Measurements from ENCODE around the gene SCNN1B.
"Not testable (repeated sequence)": the region's sequence is repeated elsewhere in the genome, so short reads cannot be mapped to it uniquely, and the experiment has no call there.

Gene SCNN1B

DNA sequence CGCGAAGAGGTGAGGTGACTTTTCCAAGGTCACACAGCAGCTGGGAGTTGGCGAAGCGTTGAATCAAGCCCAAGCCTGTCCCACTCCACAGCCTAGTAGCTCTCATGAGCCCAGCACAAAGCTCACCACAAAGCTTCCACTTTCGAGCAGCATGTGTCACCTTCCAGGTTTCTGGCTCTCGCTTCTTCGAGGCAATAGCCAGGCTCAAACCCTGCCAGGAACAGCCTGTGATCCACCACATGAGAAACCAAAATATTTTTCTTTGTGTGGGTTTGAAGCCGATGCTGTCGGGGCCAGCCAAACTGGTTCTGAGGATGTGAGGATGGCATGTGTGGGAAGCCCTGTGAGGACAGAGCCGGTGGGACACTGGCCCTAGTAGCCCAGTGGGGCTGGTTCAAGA lies 82.8 kb downstream of the SCNN1B start:
- DNase-seq = no peak

DNA sequence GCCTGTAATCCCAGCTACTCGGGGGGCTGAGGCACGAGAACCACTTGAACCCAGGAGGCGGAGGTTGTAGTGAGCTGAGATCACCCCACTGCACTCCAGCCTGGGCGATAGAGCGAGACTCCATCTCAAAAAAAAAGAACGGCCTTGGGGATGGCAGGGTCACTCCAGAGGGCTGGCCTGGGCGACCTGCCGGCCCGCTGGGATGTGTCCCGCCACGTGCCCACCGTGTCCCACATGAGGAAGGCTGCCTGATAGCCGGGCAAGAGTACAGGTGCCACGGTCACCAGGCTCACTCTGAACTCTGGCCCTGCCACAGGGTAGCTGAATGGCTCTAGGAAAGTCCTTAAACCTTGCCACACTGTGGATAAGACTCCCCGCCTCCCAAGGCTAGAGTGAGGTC lies 83.3 kb downstream of the SCNN1B start:
- DNase-seq = no peak

DNA sequence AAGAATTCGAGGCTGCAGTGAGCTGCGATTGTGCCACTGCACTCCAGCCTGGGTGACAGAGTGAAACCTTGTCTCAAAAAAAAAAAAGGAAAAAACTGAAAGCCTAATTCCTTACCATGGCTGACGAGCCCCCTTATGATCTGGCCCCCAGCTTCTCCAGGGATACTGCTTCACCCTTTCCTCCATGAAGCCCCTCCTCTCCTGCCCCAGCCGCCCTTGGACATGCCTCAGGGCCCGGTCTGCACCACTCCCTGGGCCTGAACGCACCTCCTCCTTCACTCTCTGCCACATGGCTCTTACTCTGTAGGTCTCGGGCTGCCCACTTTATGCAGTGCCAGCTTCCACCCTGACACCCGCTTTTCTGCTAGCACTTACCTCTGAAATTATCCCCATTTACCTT lies 85.6 kb downstream of the SCNN1B start:
- DNase-seq = no peak

DNA sequence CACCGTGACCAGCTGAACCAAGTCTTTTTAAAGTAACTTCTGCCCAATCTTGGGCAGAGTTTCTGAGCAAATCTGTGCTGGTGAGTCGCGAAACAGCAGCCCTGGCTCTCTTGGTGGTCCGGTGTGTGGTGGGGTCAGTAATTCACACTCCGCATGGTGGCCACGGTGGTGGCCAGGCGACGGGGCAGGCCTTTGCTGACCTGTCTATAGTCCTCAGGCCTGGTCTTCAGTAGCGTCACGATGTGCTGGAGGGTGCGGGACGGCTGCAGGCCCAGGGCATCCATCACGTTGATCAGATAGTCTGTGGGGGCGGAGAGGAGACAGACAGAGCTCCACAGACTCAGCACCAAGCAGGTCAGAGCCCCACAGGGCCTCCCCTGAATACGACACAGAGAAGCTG lies 86.7 kb downstream of the SCNN1B start:
- no peak for DNase-seq

DNA sequence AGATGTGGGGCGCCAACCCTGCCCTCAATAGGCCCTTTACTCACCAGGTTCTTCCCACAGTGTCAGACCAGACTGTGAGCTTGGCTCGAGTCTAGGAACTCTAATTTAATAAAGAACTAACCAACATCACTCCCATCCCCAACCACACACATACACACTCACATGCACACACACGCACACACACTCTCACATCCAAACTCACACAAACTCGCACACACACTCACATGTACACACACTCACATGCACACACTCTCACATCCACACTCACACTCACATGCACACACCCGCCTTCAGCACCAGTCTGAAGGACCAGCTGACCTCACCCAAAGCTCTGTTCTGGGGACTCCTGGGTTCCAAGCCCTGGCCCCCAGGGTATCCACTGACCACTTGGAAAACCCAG lies 87.1 kb downstream of the SCNN1B start:
- no peak for DNase-seq

DNA sequence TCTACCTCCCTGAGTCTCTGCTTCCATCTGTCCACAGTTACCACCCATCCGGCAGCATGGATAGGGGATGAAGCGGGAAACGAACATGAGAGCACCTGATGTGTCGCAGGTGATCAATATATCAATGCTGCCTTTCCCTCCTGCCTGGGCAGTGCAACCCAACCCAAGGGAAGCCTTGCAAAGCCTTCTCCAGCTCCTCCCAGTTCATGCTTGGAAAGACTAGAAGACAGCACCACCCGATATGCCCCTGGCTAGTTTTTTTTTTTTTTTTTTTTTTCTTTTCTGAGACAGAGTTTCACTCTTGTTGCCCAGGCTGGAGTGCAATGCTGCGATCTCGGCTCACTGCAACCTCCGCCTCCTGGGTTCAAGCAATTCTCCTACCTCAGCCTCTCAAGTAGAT lies 87.8 kb downstream of the SCNN1B start:
- DNase-seq = not testable (repeated sequence)

DNA sequence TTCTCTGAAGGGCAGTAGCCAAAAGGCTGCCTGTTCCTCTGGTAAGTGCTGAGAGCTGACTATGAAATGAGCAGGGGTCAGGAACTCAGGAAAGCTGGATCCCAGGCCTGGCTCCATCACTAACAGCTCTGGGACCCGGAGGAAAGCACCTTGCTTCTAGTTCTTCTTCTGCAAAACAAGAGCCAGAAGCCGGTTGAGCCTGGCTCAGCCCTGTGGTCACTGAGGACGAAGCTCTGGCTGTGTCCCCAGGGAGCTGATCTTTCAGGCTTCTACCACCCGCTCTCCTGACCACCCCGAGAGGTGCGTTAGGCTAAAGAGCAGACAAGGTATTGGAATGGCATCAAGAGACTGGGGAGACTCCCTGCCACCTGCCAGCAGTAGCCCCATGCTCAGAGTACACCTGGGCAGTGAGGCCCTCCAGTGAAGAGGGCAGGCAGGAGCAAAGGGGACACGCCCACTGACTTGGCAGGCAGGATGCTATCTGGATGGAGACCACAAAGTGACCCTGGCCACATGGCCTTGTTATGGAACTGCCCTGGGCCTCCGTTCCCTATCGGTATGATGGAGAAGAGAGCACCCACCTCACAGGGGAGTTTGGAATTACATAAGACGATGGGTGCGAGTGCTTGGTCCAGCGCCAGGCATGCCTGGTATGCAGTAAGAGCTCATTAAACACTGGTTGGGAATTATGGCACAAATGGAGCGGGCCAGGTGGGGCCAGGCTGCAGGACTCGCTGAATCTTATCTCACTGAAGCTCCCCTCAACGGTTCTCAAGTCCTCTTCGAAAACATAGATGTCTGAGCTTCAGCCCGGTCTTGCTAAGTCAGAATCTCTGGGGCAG lies 89.5 kb downstream of the SCNN1B start:
- DNase-seq = no peak

DNA sequence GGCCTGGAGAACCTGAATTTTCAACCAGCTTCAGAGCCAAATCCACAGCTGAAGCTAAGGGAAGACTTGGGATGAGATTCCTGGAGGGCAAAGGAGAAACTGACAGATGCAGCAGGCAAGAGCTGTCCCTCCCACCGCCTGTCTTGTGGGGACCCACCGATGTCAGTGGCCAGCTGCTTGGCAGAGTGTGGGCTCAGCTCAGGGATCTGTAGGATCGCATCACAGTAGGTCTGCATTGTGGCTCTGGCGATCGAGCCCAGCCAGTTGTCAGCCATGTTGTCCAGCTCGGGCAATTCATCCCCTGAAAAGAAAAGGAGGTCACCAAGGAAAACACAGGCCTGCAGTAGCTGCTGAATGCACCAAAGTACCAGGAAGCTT lies 90.1 kb downstream of the SCNN1B start:
- DNase-seq = no peak

DNA sequence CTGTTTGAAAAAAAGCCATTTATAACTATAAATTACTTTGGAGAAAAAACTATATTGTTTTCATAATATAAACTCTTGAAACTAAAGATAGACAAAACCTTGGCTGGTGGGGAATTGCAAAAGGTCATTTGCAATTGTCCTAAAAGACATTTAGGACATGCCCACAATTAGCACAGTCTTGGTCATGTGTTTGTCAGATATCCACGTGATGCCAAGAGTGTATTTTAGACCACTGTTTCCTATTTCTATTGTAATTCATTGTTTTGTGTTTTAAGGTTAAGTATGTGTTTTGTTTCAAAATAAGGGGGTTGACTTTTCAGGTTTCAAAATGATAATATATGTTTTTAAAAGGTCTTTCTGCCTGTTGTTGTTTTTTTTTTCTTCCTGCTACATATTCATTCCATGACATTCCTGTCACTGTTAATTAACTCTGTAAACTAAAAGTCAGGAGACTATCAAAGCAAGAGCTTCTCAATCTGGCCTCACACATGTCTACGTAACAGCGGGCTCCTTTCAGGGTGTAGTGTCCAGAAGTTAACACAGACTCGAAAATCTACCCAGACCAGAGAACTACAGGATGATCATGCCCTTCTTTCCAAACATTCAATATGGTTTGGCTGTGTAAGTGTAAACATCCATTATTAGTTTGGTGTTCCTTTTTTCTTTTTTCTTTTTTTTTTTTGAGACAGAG lies 92.2 kb downstream of the SCNN1B start:
- DNase-seq = no peak

DNA sequence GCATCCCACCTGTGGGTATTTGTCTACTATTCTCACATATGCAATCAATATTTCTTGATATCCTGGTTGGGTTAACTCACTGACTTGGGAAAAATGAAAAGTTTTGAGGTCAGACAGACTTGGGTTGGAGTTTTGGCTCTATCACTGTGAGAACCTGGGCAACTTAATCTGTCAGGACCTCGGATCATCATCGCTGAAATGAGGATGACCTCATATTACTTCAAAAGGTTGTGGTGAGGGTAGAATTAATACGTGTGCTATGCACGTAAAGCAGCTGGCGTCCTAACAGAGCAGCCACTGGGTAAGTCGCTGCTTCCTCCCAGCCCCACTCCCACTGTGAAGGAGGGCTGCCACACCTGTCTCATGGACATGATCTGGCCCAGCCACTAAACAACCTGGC lies 93.6 kb downstream of the SCNN1B start:
- no peak for DNase-seq

DNA sequence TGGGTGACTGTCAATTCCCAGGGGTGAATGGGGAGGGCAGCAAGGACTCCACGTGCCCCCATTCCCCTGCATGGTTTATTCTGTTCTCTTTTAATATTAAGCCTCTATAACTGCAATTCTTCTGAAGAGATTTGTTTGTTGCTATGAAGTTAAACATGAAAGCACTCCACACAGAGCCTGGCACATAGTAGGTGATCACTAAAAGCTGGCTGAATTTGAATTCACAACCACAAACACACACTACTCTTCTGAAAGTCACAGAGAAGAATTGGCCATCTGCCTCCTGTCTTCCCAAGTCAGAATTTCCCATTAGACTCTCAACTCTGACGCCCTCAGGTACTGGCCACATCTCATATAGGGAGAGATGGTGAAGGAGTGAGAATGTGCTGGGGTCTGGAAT lies 95.4 kb downstream of the SCNN1B start:
- no peak for DNase-seq

DNA sequence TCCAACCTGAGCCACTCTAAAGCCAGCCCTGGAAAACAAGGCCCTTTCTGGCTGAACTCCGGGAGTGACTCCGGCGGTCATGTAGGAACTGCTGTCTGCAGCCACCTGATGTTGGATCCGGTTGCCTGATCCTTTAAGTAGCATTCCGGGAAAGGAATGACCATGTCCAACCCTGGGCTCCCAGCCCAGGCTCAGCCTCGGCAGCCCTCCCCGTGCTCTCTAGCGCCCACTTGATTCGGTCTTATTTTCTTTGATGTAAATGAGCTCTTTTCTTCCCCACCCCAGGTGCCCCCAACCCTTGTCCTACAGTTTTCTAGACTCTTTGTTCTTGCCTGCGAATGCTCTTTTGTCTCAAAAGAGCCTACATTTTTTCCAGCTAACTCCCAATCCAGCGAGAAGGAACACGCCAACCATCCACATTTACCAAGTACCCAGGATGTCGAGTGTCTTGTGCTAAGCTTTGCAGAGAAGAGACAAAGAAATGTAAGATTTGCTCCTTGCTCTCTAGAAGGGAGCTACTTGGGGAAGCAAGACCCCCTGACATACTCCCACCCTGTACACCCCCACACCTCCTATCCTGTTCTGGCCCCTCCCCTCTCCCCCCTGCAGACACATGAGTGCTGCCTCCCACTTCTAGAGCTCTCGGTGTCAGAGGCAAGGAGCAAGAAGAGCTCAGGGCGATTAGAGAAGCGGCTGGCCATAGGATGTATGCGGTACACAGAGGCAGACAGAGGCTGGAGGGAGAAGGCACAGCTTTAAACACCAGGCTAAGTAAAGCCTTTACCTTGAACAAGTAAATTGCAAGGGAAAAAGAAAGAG lies 97.1 kb downstream of the SCNN1B start:
- DNase-seq = no peak

DNA sequence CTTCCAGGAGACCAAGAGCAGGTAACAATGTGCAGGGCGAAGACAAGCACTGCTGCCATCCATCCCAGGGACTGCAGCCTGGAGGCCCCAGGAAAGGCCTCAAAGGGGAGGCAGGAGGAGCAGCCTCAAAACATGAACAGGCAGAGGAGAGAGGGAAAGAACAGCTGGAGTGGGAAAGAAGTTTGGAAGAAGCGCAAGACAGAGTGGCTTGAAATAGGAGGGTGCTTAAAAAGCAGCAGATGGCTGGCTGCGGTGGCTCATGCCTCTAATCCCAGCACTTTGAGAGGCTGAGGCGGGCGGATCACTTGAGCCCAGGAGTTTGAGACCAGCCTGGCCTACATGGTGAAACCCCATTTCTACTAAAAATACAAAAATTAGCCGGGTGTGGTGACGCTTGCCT lies 98.3 kb downstream of the SCNN1B start:
- DNase-seq = not testable (repeated sequence)

DNA sequence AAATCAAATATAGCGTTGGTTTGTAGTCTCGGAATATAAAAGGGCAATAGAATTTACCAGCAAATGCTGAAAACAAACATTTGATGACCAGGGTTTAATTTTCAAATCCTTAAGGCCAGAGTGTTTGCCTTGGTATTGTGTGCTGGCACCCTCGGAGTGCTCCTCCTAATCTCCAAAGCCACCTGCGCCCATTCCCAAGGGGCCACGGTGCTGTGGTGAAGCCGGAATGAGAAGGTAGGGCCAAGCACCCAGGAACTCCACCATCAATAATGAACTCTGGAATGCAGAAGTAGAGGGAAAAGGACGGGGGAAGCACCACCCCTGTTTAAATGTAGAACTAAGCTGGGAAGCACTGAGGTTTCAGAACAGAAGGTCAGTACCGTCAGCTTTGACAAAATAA lies 99.0 kb downstream of the SCNN1B start:
- DNase-seq = no peak

DNA sequence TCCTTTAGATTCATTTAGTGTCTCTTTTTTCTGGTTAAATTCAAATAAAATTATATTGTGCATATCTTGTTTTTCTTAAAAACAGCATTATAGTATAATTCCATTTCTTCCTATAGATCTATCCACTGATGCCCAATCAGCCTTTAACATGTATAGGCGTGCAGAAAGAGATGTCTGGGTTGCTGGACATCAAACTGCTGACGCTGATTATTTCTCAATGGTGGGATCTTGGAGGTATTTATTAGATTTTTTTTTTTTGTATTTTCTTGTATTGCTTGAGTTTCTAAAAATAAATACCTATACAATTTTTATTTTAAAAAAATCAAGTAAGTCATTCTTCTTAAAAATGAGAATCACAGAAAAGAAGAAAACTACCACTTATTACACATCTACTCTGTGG lies 100.0 kb downstream of the SCNN1B start:
- DNase-seq = no peak

DNA sequence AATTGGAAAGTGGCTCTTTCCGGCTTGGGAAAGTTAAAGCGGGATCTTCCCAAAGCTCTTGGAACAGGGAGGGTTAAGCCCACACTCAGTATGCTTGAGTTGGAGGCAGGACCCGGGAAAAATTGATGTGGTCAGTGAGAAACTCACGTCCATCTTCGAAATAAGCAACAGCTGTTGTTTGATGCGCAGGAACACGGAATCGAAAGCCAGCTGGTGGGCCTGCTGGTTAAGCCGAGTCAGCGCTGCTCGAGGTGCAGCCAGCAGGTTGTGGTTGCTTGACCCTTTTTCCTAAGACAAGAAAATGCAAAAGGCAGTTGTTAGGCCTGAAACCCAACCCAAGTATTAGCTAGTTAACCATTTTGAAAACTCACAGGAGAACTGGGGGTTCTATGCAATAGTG lies 101.4 kb downstream of the SCNN1B start:
- no peak for DNase-seq

DNA sequence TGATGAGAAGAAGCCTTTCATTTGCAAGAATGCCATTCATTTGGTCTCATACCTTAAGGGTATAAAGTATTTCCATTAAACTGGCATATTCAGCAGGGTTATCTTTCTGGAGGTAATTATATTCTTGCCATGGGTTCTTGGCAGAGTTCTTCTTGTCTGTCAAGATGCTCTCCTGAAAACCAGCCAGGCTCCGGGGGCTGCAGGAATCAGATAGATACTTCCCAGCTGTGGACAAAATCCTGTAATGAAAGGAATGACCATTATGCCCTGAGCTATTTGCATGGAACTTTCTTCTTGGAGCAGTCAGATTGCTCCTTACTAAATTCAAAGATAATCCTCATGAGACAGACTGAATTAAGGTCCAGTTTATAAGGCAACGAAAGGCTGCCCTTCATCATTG lies 103.9 kb downstream of the SCNN1B start:
- DNase-seq = no peak

DNA sequence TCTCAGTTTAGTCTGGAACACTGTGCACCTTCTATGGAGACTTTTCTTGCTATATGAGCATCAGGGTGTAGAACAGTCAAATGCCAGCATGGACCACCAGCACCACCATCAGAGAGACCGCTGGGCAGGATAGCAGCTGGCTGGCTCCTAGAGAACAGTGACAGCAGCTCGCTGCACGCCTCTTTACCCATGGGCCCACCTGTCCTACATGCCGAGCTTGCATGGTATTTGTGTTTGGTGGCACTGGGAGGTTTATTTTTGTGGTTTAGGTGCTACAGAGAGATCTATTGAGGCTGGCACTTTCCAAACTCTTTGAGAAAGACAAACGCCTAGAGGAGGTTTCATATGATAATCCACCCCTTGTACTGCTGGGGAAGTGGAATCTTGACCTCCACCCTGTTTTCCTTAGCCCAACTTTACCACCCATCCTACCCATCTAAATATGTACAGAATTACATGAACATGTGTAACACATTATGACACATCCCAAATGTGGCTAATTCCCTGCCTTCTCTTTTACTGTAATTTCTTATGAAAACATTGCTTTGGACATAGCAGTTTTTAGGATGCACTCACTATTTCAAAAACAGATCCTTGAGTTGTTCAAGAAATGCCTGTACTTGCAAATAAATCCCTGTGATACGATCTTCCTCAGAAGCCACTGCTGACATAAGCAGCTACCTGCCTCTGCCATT lies 104.6 kb downstream of the SCNN1B start:
- no peak for DNase-seq

DNA sequence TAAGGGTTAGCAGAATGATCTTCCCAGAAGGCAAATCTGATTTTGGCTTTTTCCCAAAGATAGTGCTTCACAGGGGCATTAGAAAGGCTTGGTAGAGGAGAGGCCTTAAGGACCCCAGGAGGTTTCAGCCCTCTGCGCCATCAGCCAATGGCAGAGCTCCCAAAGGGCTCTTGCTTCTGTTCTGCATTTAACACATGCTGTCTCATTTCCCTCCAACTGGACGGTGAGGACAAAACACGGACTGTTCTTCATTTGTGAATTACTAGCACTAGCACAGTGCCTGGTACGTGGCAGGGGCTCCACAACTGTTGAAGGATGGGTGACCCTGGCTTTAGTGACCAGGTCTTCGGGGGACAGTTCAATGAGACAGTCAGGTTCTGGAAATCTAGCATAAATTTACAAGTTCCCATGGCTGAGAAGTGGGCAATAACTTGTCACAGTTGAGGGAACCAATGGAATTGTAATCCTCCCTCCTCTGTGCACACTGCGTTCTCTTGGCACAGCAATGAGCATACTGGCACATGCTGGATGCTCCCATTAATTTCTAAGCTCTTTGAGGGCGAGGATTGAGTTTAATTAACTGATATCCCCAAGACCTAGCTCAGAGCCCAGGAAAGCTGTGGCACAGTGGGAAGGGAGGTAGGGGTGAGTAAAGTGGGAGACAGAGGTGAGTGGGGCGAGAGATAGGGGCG lies 105.5 kb downstream of the SCNN1B start:
- no peak for DNase-seq

DNA sequence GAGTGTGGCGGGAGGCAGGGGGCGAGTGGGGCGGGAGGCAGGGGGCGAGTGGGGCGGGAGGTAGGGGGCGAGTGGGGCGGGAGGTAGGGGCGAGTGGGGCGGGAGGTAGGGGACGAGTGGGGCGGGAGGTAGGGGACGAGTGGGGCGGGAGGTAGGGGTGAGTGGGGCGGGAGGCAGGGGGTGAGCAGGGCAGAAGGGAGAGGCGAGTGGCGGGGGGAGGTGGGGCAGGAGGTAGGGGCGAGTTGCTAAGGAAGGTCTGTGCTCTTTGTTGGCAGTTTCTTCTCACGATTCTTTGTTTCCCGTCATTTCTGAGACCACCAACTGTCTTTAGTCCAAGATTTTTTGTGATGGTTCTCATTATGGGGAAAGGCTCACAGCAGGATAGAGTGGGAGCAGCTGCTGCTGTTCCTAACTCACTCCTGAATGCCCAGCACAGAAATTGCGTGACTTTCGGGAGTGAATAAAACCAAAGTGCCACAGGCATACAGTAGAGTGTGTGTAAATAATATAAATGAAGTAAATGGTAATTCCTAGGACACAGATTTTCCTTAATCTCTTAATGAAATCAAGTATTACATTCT lies 106.2 kb downstream of the SCNN1B start:
- DNase-seq = no peak

DNA sequence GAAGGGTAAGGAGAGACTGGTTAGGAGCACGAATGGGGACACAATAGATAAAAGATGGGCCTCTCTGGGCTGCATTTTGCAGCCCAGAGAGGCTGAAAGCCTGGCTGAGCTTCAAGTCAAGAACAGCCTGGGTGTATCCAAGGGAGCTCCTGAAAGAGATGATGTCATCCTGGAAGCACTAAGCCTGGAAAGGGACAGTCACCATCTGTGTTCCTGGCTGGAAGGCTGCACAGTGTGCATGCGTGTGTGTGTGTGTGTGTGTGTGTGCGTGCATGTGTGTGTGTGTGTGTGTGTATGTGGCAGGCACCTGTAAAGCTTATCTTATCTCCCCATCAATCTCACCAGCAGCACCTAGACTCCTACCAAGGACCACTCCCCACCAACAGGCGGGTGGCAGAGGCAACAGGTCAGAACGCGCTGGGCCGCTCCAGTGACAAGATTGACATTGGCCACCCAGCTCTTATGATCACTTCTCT lies 106.8 kb downstream of the SCNN1B start:
- DNase-seq = no peak

DNA sequence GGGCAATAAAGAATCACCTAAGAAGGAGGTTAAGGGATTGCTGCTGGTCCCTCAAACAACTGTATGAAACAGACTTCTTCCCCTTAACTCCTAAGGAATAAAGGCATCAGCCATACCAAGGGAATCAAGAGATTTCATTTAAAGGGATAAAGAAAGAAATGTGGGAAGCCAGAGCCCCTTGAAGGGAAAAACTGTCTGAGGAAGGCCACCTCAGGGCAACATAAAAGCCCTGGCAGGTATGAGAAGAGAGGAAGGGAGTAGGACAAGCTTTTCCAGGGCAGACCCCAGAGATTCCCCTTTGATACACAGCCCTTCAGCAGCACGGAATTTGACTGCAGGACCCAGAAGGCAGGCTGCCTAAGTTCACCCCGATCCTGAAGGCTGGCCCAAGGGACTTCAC lies 107.4 kb downstream of the SCNN1B start:
- no peak for DNase-seq

Data from activated T-cell treated with anti-CD3 and anti-CD28 coated beads, Interleukin-2, amount 50 U/mL, for 1 hour (primary cell).